Lung (tissue), 12 donors: ENCODE data around the gene SNX25. TPM values are rescaled to one million over a fixed set of nuclear protein-coding genes. Genes with fewer than 3 reads are reported as not detected.
"Not testable (repeated sequence)": the region's sequence is repeated elsewhere in the genome, so short reads cannot be mapped to it uniquely, and the experiment has no call there.

Source experiments
- ATAC-seq: fragments of 200-7000 bp; cut with Tn5 transposase; one replicate; pipeline ENCODE4 v1.9.1; 2020; ENCODE audit warnings: moderate number of reproducible peaks; ENCODE audit not compliant: insufficient read depth, low FRiP score
- DNase-seq, 3 donors: peaks; one replicate each; pipeline ENCODE4 v3.0.0-alpha.2; 2013 to 2017
- H3K27ac ChIP-seq, 2 donors: one replicate each; pipeline ENCODE4 v1.5.1; 2013; ENCODE audit warnings: mild to moderate bottlenecking in 2 of 2, moderate library complexity in 2 of 2, control low read depth in 1 of 2, inconsistent platforms in 1 of 2, low read depth in 1 of 2, low read length in 1 of 2
- H3K27me3 ChIP-seq, 3 donors: one replicate each; pipeline ENCODE4 v1.5.1; 2013; ENCODE audit warnings: low read length in 2 of 3; ENCODE audit not compliant: control insufficient read depth in 3 of 3, insufficient read depth in 3 of 3
- H3K36me3 ChIP-seq, 4 donors: one replicate each; pipeline ENCODE4 v1.5.1; 2013; ENCODE audit warnings: low read length in 4 of 4, mild to moderate bottlenecking in 1 of 4, moderate library complexity in 1 of 4; ENCODE audit not compliant: control insufficient read depth in 4 of 4, insufficient read depth in 4 of 4
- H3K4me1 ChIP-seq, 5 donors: one replicate each; pipeline ENCODE4 v1.5.1; 2013; ENCODE audit warnings: low read length in 5 of 5, mild to moderate bottlenecking in 2 of 5, moderate library complexity in 1 of 5; ENCODE audit not compliant: control insufficient read depth in 5 of 5, insufficient read depth in 5 of 5
- H3K4me3 ChIP-seq: one replicate; pipeline ENCODE4 v1.5.1; 2013; ENCODE audit warnings: mild to moderate bottlenecking, control low read depth, moderate library complexity
- H3K9ac ChIP-seq, 2 donors: one replicate each; pipeline ENCODE4 v1.5.1; 2013; ENCODE audit warnings: low read length in 2 of 2, control low read depth in 1 of 2; ENCODE audit not compliant: insufficient read depth in 1 of 2
- H3K9me3 ChIP-seq, 4 donors: one replicate each; pipeline ENCODE4 v1.5.1; 2013; ENCODE audit warnings: low read length in 3 of 4, mild to moderate bottlenecking in 1 of 4, moderate library complexity in 1 of 4; ENCODE audit not compliant: control insufficient read depth in 4 of 4, insufficient read depth in 3 of 4
- CTCF ChIP-seq: IDR thresholded peaks from 2 replicates; pipeline ENCODE4 v1.5.1; 2012; ENCODE audit warnings: mild to moderate bottlenecking; ENCODE audit errors: control extremely low read depth, extremely low read depth
- WGBS, 2 donors: extraction: QIAGEN DNeasy Blood & Tissue Kit; methylation state at CpG; one replicate each; pipeline ENCODE4 v1.1.7; 2013; 5-methylcytosine and 5-hydroxymethylcytosine counted together
- polyA plus RNA-seq, 2 donors: library from polyadenylated mRNA; stranded (reverse); fragments of 200-250 nt; gene quantifications; one replicate each; pipeline ENCODE4 v1.2.1, GENCODE V29; 2013
- total RNA-seq, 2 donors: library from RNA; depleted of rRNA in 1 of 2; stranded (reverse); fragments of >200 nt in 1 of 2; gene quantifications; one replicate each; pipeline ENCODE4 v1.2.1, GENCODE V29; 2014 to 2021
- donor health status: control.
- donor health status: control.
- donor health status: Bipolar disorder and iron deficiency.
- donor health status: healthy.
- donor health status: DM: yes; HTN: yes; CAD: no.

The SNX25 gene
- total and polyA plus RNA-seq, 4 donors, result 16.8 to 95.4 (median 49.3) TPM

- ATAC-seq (no peak), DNase-seq (no peak)
- Histone ChIP-seq H3K27me3 (peaks cover 0 to 2% (median 0%) of the 10 kb centered on the region in 3 donors), H3K36me3 (peaks cover 0 to 5% (median 0%) of the 10 kb centered on the region in 4 donors), H3K4me1 (peaks cover 0 to 7% (median 0%) of the 10 kb centered on the region in 5 donors), H3K9me3 (no peaks in the 10 kb centered on the region), H3K4me3 (no peak overlapping the region), H3K9ac (no peak overlapping the region), H3K27ac (no peak overlapping the region)
- 95 to 96% methylated on average over 3 of the region's 3 CpGs for WGBS, 2 donors
- TF ChIP-seq CTCF, result no peak
Observed at GRCh38 chr4:185256446-185256845, 47.0 kb downstream of the SNX25 start.

- WGBS, 2 donors, result 89% methylated on average over 3 of the region's 3 CpGs
- Histone ChIP-seq H3K4me1 (peaks cover 0 to 8% (median 0%) of the 10 kb centered on the region in 5 donors), H3K27ac (no peak overlapping the region), H3K9me3 (no peaks in the 10 kb centered on the region), H3K36me3 (peaks cover 0 to 5% (median 0%) of the 10 kb centered on the region in 4 donors), H3K4me3 (no peak overlapping the region), H3K9ac (no peak overlapping the region), H3K27me3 (peaks cover 0 to 2% (median 0%) of the 10 kb centered on the region in 3 donors)
- no peak for DNase-seq
- ATAC-seq, result no peak
- TF ChIP-seq CTCF, result no peak
Observed at GRCh38 chr4:185257086-185257485, 47.7 kb downstream of the SNX25 start.

- H3K4me3 ChIP-seq, result no peak overlapping the region
Observed at GRCh38 chr4:185257694-185258093, 48.3 kb downstream of the SNX25 start.

GRCh38 chr4:185258741-185259140 is 49.3 kb downstream of the SNX25 start:
- ATAC-seq, result not testable (repeated sequence)
- WGBS, 2 donors, result 9 to 18% methylated on average over 2 of the region's 2 CpGs
- peak in 2 of 3 donors; percentile 39 to 51 for DNase-seq

More at GRCh38 chr4:185257694-185258093, 48.3 kb downstream of the SNX25 start:
- TF ChIP-seq CTCF, result no peak
- Histone ChIP-seq H3K27me3 (peaks cover 0 to 2% (median 0%) of the 10 kb centered on the region in 3 donors), H3K9ac (no peak overlapping the region), H3K9me3 (no peaks in the 10 kb centered on the region), H3K27ac (no peak overlapping the region), H3K4me1 (peaks cover 0 to 11% (median 0%) of the 10 kb centered on the region in 5 donors), H3K36me3 (peaks cover 0 to 5% (median under 1%) of the 10 kb centered on the region in 4 donors)
- DNase-seq, result no peak
- ATAC-seq, result no peak
- WGBS, 2 donors, result 91 to 98% methylated on average over 1 of the region's 1 CpG

More at GRCh38 chr4:185258741-185259140, 49.3 kb downstream of the SNX25 start:
- not testable (repeated sequence) for H3K9me3 ChIP-seq, H3K27me3 ChIP-seq, H3K27ac ChIP-seq, H3K9ac ChIP-seq, H3K36me3 ChIP-seq, H3K4me3 ChIP-seq
- peaks cover 0 to 11% (median 0%) of the 10 kb centered on the region in 5 donors for H3K4me1 ChIP-seq
